ENCODE results near the gene TKFC. TPM values are rescaled to one million over a fixed set of nuclear protein-coding genes. Genes with fewer than 3 reads are reported as not detected.

The TKFC gene
- total RNA-seq, 1 donor from 2014 or later: 75.8 TPM

GRCh38 chr11:61292356-61292755 lies 40.7 kb upstream of the TKFC start:
- Mint-ChIP-seq H3K4me1 (peaks cover 8% of the 10 kb centered on the region), H3K27me3 (ENCODE audit: low read depth) (peaks cover 20% of the 10 kb centered on the region), H3K4me3 (peak overlapping the region; percentile 20), H3K27ac (no peak overlapping the region), H3K9me3 (no peaks in the 10 kb centered on the region), H3K36me3 (peaks cover 6% of the 10 kb centered on the region)
- TF ChIP-seq CTCF (IDR thresholded peaks at IDR 0.05; ENCODE audit: unreplicated experiment): no peak
- no peak for DNase-seq (ENCODE audit: low spot score in 2 of 2, unreplicated experiment in 2 of 2)

GRCh38 chr11:61293867-61294716 lies 38.9 kb upstream of the TKFC start:
- Mint-ChIP-seq H3K27me3 (ENCODE audit: low read depth) (peaks cover 20% of the 10 kb centered on the region), H3K27ac (no peak overlapping the region), H3K9me3 (no peaks in the 10 kb centered on the region), H3K4me1 (peaks cover 11% of the 10 kb centered on the region), H3K36me3 (peaks cover 13% of the 10 kb centered on the region), H3K4me3 (peak overlapping the region; percentile 74)
- peak in 1 of 2 experiments; percentile 64 for DNase-seq (ENCODE audit: low spot score in 2 of 2, unreplicated experiment in 2 of 2)
- TF ChIP-seq CTCF (IDR thresholded peaks at IDR 0.05; ENCODE audit: unreplicated experiment): no peak

- no peak for TF ChIP-seq CTCF (IDR thresholded peaks at IDR 0.05; ENCODE audit: unreplicated experiment)
- Mint-ChIP-seq H3K27ac (no peak within 1 kb of the TSS), H3K36me3 (peaks cover 17% of the 10 kb centered on the region), H3K4me3 (peak within 1 kb of the TSS; percentile 74), H3K4me1 (peaks cover 11% of the 10 kb centered on the region), H3K9me3 (no peaks in the 10 kb centered on the region), H3K27me3 (ENCODE audit: low read depth) (peaks cover 20% of the 10 kb centered on the region)
- peak; percentile 54 to 73 for DNase-seq (ENCODE audit: low spot score in 2 of 2, unreplicated experiment in 2 of 2)
Observed at GRCh38 chr11:61294717-61295595, 38.1 kb upstream of the TKFC start, which contains the start of gene VWCE. Gene VWCE (minus strand): TSS chr11:61295316. CDS start chr11:61295037, 279 bp downstream.

- H3K27ac Mint-ChIP-seq: no peak overlapping the region
- peaks cover 11% of the 10 kb centered on the region for H3K4me1 Mint-ChIP-seq
- DNase-seq (ENCODE audit: low spot score in 2 of 2, unreplicated experiment in 2 of 2): no peak
- peaks cover 20% of the 10 kb centered on the region for H3K27me3 Mint-ChIP-seq (ENCODE audit: low read depth)
- H3K9me3 Mint-ChIP-seq: no peaks in the 10 kb centered on the region
- H3K36me3 Mint-ChIP-seq: peaks cover 21% of the 10 kb centered on the region
- no peak for TF ChIP-seq CTCF (IDR thresholded peaks at IDR 0.05; ENCODE audit: unreplicated experiment)
- peak overlapping the region; percentile 46 for H3K4me3 Mint-ChIP-seq
Observed at GRCh38 chr11:61295596-61295926, 37.5 kb upstream of the TKFC start.

- Mint-ChIP-seq H3K4me3 (peak overlapping the region; percentile 2), H3K4me1 (peaks cover 11% of the 10 kb centered on the region), H3K36me3 (peaks cover 32% of the 10 kb centered on the region), H3K27ac (peak overlapping the region; percentile 32), H3K9me3 (no peaks in the 10 kb centered on the region), H3K27me3 (ENCODE audit: low read depth) (peaks cover 13% of the 10 kb centered on the region)
- TF ChIP-seq CTCF (IDR thresholded peaks at IDR 0.05; ENCODE audit: unreplicated experiment): no peak
- DNase-seq (ENCODE audit: low spot score in 2 of 2, unreplicated experiment in 2 of 2): no peak
Observed at GRCh38 chr11:61297341-61297740, 35.7 kb upstream of the TKFC start.

Measured in mesothelial cell of epicardium (in vitro differentiated cells).